ENCODE measurements around the gene CTSG.

CTSG gene

DNA sequence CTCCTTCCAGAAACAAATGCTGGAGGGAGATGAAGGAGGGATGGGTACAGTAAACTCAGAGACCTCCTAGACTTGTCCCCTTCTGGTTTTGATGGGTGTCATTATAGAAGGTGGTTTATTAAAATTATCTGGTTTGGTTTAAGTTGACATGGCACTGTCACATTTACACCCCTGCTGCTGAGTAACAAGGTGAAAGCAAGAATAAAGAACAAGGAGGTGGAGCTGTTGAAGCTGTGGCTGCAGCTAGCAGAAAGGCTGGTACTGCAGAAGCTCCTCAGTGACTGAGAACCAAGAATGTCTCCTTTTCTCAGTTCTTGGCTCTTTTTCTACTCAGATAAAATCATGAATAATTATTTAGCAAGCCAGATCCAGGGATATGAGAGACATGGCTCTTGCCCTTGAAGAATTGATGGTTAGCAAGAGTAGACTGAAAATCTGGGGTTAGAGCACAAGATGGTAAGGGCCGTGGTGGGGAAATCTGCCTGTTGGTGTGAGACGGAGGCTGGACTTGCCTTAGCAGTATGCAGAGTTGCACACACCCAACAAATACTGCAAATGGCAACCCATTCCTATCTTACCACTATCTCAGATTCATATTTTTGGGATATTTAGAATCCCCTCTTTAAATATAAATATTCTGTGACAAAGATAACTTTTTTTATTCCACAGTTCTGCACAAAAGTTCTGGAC lies 33.8 kb upstream of the CTSG start, which contains the start of gene GZMH:
GZMH (minus strand) TSS at position 31 of the 690 bp plus-strand sequence. CDS start 72 bp downstream, outside the sequence.
- Histone ChIP-seq H2BK120ac (ENCODE audit: low read depth, low read length) (no peak within 1 kb of the TSS), H2BK15ac (ENCODE audit: low read depth, poor library complexity, severe bottlenecking) (no peak within 1 kb of the TSS), H3K18ac (ENCODE audit: low read depth in 1 of 2, low read length in 2 of 2) (no peak within 1 kb of the TSS), H3K27ac (ENCODE audit: low read length, poor library complexity, severe bottlenecking) (no peak within 1 kb of the TSS), H3K23ac (ENCODE audit: low read length in 2 of 2) (no peak within 1 kb of the TSS), H3K4me2 (ENCODE audit: low read length, poor library complexity, severe bottlenecking) (no peak within 1 kb of the TSS), H3K79me1 (replicated peaks; ENCODE audit: low read length, poor library complexity, severe bottlenecking) (no peaks in the 10 kb centered on the region), H4K91ac (ENCODE audit: low read length) (no peak within 1 kb of the TSS), H3K14ac (ENCODE audit: low read length in 2 of 2) (no peak within 1 kb of the TSS), H3K27me3 (ENCODE audit: control insufficient read depth in 1 of 2, insufficient read depth in 1 of 2, low read length in 2 of 2) (no peaks in the 10 kb centered on the region), H2BK5ac (ENCODE audit: low read depth, low read length, poor library complexity, severe bottlenecking) (no peak within 1 kb of the TSS), H3K4me1 (ENCODE audit: control insufficient read depth, insufficient read depth, low read depth, low read length) (no peaks in the 10 kb centered on the region), H2AFZ (ENCODE audit: low read depth, low read length) (no peak within 1 kb of the TSS), H4K8ac (ENCODE audit: low read length) (no peak within 1 kb of the TSS), H3K9me3 (ENCODE audit: control insufficient read depth, low read length) (no peaks in the 10 kb centered on the region), H2BK12ac (ENCODE audit: low read length in 2 of 2) (no peak within 1 kb of the TSS), H3K4me3 (ENCODE audit: insufficient read depth in 1 of 2, low read depth in 1 of 2, low read length in 2 of 2) (no peak within 1 kb of the TSS), H3K36me3 (ENCODE audit: control insufficient read depth in 1 of 2, insufficient read depth in 2 of 2, low read depth in 1 of 2, low read length in 2 of 2) (no peaks in the 10 kb centered on the region), H3K9ac (ENCODE audit: low read length) (no peak within 1 kb of the TSS), H3K4ac (ENCODE audit: low read depth in 1 of 2, low read length in 2 of 2) (no peak within 1 kb of the TSS), H2AK5ac (ENCODE audit: low read length, severe bottlenecking) (no peak within 1 kb of the TSS)
- DNase-seq, result no peak
- WGBS, result no CpG with 5 or more reads among the region's 2 CpGs

DNA sequence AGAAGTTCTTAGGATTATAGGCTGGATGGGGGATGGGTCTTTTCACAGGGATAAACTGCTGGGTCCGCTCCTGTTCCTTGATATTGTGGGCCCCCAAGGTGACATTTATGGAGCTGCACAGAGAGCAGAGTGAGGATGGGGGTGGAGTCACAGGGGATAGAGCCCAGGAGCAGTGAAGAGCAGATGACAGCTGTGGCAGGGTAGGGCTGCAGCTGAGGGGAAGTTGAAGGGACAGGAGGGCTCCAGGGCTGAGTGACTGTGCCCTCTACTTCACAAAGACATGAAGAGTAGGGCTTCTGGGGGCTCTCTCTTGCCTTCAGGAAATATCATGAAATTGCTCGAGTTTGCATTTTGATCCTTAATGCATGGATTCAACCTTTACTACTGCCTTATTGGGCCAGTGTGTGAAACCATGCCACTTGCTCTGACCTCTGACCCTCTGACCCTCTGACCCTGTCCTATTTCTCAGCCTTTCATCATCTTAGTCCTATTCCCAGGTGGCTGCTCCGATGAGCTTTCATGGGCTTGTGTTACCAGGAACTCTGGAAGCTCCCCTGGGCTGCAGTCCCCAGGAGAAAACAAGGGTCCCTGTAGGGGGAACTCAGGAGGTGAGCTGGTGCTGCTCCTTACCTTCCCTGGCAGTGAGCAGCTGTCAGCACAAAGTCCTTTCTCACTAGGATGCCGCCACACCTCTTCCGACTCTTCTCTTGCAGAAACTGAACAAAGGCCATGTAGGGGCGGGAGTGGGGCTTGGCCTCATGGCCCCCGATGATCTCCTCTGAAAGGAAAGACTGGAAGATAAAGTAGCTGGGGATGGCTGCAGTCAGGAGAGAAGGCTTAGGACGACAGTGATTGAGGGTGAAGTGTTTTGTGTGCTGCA lies 31.8 kb upstream of the CTSG start:
- no peak overlapping the region for H3K23ac ChIP-seq (ENCODE audit: low read length in 2 of 2)
- H4K91ac ChIP-seq (ENCODE audit: low read length), result no peak overlapping the region
- no peak overlapping the region for H3K18ac ChIP-seq (ENCODE audit: low read depth in 1 of 2, low read length in 2 of 2)
- DNase-seq, result no peak
- no peak overlapping the region for H2BK5ac ChIP-seq (ENCODE audit: low read depth, low read length, poor library complexity, severe bottlenecking)
- 58% methylated on average over 8 of the region's 8 CpGs for WGBS
- H3K27me3 ChIP-seq (ENCODE audit: control insufficient read depth in 1 of 2, insufficient read depth in 1 of 2, low read length in 2 of 2), result no peaks in the 10 kb centered on the region
- H3K14ac ChIP-seq (ENCODE audit: low read length in 2 of 2), result no peak overlapping the region
- no peak overlapping the region for H3K4me3 ChIP-seq (ENCODE audit: insufficient read depth in 1 of 2, low read depth in 1 of 2, low read length in 2 of 2)
- no peaks in the 10 kb centered on the region for H3K9me3 ChIP-seq (ENCODE audit: control insufficient read depth, low read length)
- no peak overlapping the region for H2BK12ac ChIP-seq (ENCODE audit: low read length in 2 of 2)
- no peak overlapping the region for H2AK5ac ChIP-seq (ENCODE audit: low read length, severe bottlenecking)
- H3K4me1 ChIP-seq (ENCODE audit: control insufficient read depth, insufficient read depth, low read depth, low read length), result no peaks in the 10 kb centered on the region
- no peak overlapping the region for H2AFZ ChIP-seq (ENCODE audit: low read depth, low read length)
- no peak overlapping the region for H4K8ac ChIP-seq (ENCODE audit: low read length)
- no peak overlapping the region for H3K4ac ChIP-seq (ENCODE audit: low read depth in 1 of 2, low read length in 2 of 2)
- H3K9ac ChIP-seq (ENCODE audit: low read length), result no peak overlapping the region
- H3K36me3 ChIP-seq (ENCODE audit: control insufficient read depth in 1 of 2, insufficient read depth in 2 of 2, low read depth in 1 of 2, low read length in 2 of 2), result no peaks in the 10 kb centered on the region
- no peak overlapping the region for H3K4me2 ChIP-seq (ENCODE audit: low read length, poor library complexity, severe bottlenecking)
- no peaks in the 10 kb centered on the region for H3K79me1 ChIP-seq (replicated peaks; ENCODE audit: low read length, poor library complexity, severe bottlenecking)
- H3K27ac ChIP-seq (ENCODE audit: low read length, poor library complexity, severe bottlenecking), result no peak overlapping the region
- H2BK15ac ChIP-seq (ENCODE audit: low read depth, poor library complexity, severe bottlenecking), result no peak overlapping the region
- H2BK120ac ChIP-seq (ENCODE audit: low read depth, low read length), result no peak overlapping the region

DNA sequence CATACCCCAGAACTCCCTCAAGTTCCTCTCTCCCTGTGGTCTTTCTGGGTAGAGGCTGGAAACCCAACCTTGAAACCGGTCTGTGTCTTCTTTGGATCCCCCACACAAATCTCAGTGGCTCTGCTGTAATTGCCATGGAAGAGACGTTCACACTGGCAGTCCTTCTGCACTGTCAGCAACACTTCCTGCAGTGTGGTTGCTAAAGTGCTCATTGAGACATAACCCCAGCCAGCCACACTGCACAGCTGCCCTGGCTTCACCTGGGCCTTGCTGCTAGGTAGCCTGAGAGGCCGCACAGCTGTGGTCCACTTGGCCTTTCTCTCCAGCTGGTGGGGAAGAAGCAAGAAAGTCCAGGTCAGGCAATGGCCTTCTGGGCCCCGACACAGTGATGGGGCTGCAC lies 31.0 kb upstream of the CTSG start:
- no peaks in the 10 kb centered on the region for H3K4me1 ChIP-seq (ENCODE audit: control insufficient read depth, insufficient read depth, low read depth, low read length)
- H3K36me3 ChIP-seq (ENCODE audit: control insufficient read depth in 1 of 2, insufficient read depth in 2 of 2, low read depth in 1 of 2, low read length in 2 of 2), result no peaks in the 10 kb centered on the region
- no peaks in the 10 kb centered on the region for H3K79me1 ChIP-seq (replicated peaks; ENCODE audit: low read length, poor library complexity, severe bottlenecking)
- no peak overlapping the region for H2AFZ ChIP-seq (ENCODE audit: low read depth, low read length)
- H2BK15ac ChIP-seq (ENCODE audit: low read depth, poor library complexity, severe bottlenecking), result no peak overlapping the region
- no peak overlapping the region for H3K4me2 ChIP-seq (ENCODE audit: low read length, poor library complexity, severe bottlenecking)
- no peak overlapping the region for H3K23ac ChIP-seq (ENCODE audit: low read length in 2 of 2)
- H2AK5ac ChIP-seq (ENCODE audit: low read length, severe bottlenecking), result no peak overlapping the region
- 36% methylated on average over 3 of the region's 4 CpGs for whole genome bisulfite sequencing
- no peak overlapping the region for H3K27ac ChIP-seq (ENCODE audit: low read length, poor library complexity, severe bottlenecking)
- H2BK120ac ChIP-seq (ENCODE audit: low read depth, low read length), result no peak overlapping the region
- no peak overlapping the region for H3K9ac ChIP-seq (ENCODE audit: low read length)
- H2BK12ac ChIP-seq (ENCODE audit: low read length in 2 of 2), result no peak overlapping the region
- no peak overlapping the region for H3K14ac ChIP-seq (ENCODE audit: low read length in 2 of 2)
- H2BK5ac ChIP-seq (ENCODE audit: low read depth, low read length, poor library complexity, severe bottlenecking), result no peak overlapping the region
- H4K8ac ChIP-seq (ENCODE audit: low read length), result no peak overlapping the region
- no peak for DNase-seq
- H3K4ac ChIP-seq (ENCODE audit: low read depth in 1 of 2, low read length in 2 of 2), result no peak overlapping the region
- H3K4me3 ChIP-seq (ENCODE audit: insufficient read depth in 1 of 2, low read depth in 1 of 2, low read length in 2 of 2), result no peak overlapping the region
- no peaks in the 10 kb centered on the region for H3K9me3 ChIP-seq (ENCODE audit: control insufficient read depth, low read length)
- no peaks in the 10 kb centered on the region for H3K27me3 ChIP-seq (ENCODE audit: control insufficient read depth in 1 of 2, insufficient read depth in 1 of 2, low read length in 2 of 2)
- no peak overlapping the region for H4K91ac ChIP-seq (ENCODE audit: low read length)
- no peak overlapping the region for H3K18ac ChIP-seq (ENCODE audit: low read depth in 1 of 2, low read length in 2 of 2)

DNA sequence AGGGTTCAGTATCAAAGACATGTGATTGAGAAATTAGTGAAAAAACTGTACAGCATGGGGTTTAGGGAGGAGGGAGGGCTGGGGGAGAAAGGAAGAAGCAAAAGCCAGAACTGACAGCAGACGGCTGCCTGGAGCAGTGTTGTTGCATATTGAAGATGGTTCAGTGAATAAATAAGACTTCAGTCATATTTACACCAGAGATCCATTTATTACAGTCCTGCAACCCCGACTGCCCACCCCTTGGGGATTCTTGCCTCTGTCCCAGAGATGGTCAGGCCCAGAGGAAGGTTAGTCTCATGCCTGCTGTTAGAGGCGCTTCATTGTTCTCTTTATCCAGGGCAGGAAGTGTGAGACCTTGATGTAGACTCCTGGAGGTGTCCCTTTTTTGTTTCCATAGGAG lies 30.2 kb upstream of the CTSG start:
- H2BK120ac ChIP-seq (ENCODE audit: low read depth, low read length), result no peak overlapping the region
- no peak overlapping the region for H3K18ac ChIP-seq (ENCODE audit: low read depth in 1 of 2, low read length in 2 of 2)
- H3K4me3 ChIP-seq (ENCODE audit: insufficient read depth in 1 of 2, low read depth in 1 of 2, low read length in 2 of 2), result no peak overlapping the region
- no peaks in the 10 kb centered on the region for H3K79me1 ChIP-seq (replicated peaks; ENCODE audit: low read length, poor library complexity, severe bottlenecking)
- DNase-seq, result no peak
- H3K4me1 ChIP-seq (ENCODE audit: control insufficient read depth, insufficient read depth, low read depth, low read length), result no peaks in the 10 kb centered on the region
- H3K4me2 ChIP-seq (ENCODE audit: low read length, poor library complexity, severe bottlenecking), result no peak overlapping the region
- no peak overlapping the region for H2AK5ac ChIP-seq (ENCODE audit: low read length, severe bottlenecking)
- H3K4ac ChIP-seq (ENCODE audit: low read depth in 1 of 2, low read length in 2 of 2), result no peak overlapping the region
- no peak overlapping the region for H3K27ac ChIP-seq (ENCODE audit: low read length, poor library complexity, severe bottlenecking)
- H3K14ac ChIP-seq (ENCODE audit: low read length in 2 of 2), result no peak overlapping the region
- H3K9me3 ChIP-seq (ENCODE audit: control insufficient read depth, low read length), result no peaks in the 10 kb centered on the region
- H3K36me3 ChIP-seq (ENCODE audit: control insufficient read depth in 1 of 2, insufficient read depth in 2 of 2, low read depth in 1 of 2, low read length in 2 of 2), result no peaks in the 10 kb centered on the region
- 52% methylated on average over 2 of the region's 3 CpGs for WGBS
- H2BK12ac ChIP-seq (ENCODE audit: low read length in 2 of 2), result no peak overlapping the region
- H2BK5ac ChIP-seq (ENCODE audit: low read depth, low read length, poor library complexity, severe bottlenecking), result no peak overlapping the region
- H4K91ac ChIP-seq (ENCODE audit: low read length), result no peak overlapping the region
- no peak overlapping the region for H2BK15ac ChIP-seq (ENCODE audit: low read depth, poor library complexity, severe bottlenecking)
- no peak overlapping the region for H4K8ac ChIP-seq (ENCODE audit: low read length)
- H3K23ac ChIP-seq (ENCODE audit: low read length in 2 of 2), result no peak overlapping the region
- no peak overlapping the region for H2AFZ ChIP-seq (ENCODE audit: low read depth, low read length)
- H3K9ac ChIP-seq (ENCODE audit: low read length), result no peak overlapping the region
- H3K27me3 ChIP-seq (ENCODE audit: control insufficient read depth in 1 of 2, insufficient read depth in 1 of 2, low read length in 2 of 2), result no peaks in the 10 kb centered on the region
